Measurements from ENCODE around the gene AGBL4. TPM values are rescaled to one million over a fixed set of nuclear protein-coding genes. Genes with fewer than 3 reads are reported as not detected.

Gene AGBL4
- polyA plus RNA-seq, 1 donor (not counting 4 experiments of a cell fraction or from before 2014, with no cell fraction given), result not detected

DNA sequence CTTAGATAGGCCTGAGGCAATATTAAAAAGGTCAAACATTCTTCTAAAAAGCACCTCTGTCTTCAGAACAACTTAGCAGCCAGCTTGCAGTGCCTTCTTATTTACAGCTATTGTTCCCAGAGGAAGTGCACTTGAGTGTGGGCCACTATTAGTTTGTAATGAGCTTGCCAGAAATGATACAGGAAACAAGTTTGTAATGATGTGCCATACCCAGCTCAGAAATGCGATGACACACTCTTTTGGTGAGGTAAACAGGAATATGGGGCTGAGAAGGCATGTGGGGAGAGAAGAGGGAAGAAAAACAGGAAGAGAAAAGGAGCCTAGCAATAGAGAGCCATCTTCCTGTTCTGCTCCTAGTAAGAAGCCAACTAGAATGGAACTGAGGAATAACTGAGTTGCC lies 295.4 kb downstream of the AGBL4 start:
- H3K36me3 ChIP-seq (ENCODE audit: control insufficient read depth in 2 of 2, extremely low read depth in 1 of 2, insufficient read depth in 2 of 2, low read length in 2 of 2), result no peaks in the 10 kb centered on the region
- no peaks in the 10 kb centered on the region for H3K27me3 ChIP-seq (ENCODE audit: control insufficient read depth, extremely low read depth, insufficient read depth, low read length)
- no peak overlapping the region for H3K4me3 ChIP-seq (ENCODE audit: control insufficient read depth in 2 of 3, extremely low read depth in 1 of 3, insufficient read depth in 2 of 3, low read depth in 1 of 3, low read length in 3 of 3)
- no peaks in the 10 kb centered on the region for H4K20me1 ChIP-seq (ENCODE audit: control insufficient read depth, extremely low read depth, insufficient read depth, low read length)
- no peaks in the 10 kb centered on the region for H3K79me2 ChIP-seq (ENCODE audit: control insufficient read depth, insufficient read depth, low read length)
- no peak overlapping the region for H3K4me2 ChIP-seq (ENCODE audit: control insufficient read depth, extremely low read depth, insufficient read depth, low read depth, low read length)
- no peak overlapping the region for H3K9ac ChIP-seq (ENCODE audit: control insufficient read depth, extremely low read depth, insufficient read depth, low read length)
- DNase-seq (ENCODE audit: low read depth, low spot score) (no peak), FAIRE-seq (no peak)
- H3K27ac ChIP-seq (ENCODE audit: control insufficient read depth, insufficient read depth, low read length), result no peak overlapping the region
- H3K4me1 ChIP-seq (ENCODE audit: control insufficient read depth, extremely low read depth, insufficient read depth, low read length), result no peaks in the 10 kb centered on the region
- H3K9me1 ChIP-seq (ENCODE audit: control insufficient read depth, extremely low read depth, insufficient read depth, low read length), result no peaks in the 10 kb centered on the region
- H2AFZ ChIP-seq (ENCODE audit: control insufficient read depth, low read length), result no peak overlapping the region
- no peaks in the 10 kb centered on the region for H3K9me3 ChIP-seq (ENCODE audit: control insufficient read depth, low read depth, low read length)
- TF ChIP-seq, protein P1, sequence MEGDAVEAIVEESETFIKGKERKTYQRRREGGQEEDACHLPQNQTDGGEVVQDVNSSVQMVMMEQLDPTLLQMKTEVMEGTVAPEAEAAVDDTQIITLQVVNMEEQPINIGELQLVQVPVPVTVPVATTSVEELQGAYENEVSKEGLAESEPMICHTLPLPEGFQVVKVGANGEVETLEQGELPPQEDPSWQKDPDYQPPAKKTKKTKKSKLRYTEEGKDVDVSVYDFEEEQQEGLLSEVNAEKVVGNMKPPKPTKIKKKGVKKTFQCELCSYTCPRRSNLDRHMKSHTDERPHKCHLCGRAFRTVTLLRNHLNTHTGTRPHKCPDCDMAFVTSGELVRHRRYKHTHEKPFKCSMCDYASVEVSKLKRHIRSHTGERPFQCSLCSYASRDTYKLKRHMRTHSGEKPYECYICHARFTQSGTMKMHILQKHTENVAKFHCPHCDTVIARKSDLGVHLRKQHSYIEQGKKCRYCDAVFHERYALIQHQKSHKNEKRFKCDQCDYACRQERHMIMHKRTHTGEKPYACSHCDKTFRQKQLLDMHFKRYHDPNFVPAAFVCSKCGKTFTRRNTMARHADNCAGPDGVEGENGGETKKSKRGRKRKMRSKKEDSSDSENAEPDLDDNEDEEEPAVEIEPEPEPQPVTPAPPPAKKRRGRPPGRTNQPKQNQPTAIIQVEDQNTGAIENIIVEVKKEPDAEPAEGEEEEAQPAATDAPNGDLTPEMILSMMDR (optimal IDR thresholded peaks at IDR 0.05 in 1 of 3, IDR thresholded peaks at IDR 0.05 in 1 of 3, conservative IDR thresholded peaks at IDR 0.05 in 1 of 3; ENCODE audit: extremely low read depth in 1 of 3, insufficient read depth in 2 of 3, low read length in 3 of 3), result no peak
- TF ChIP-seq EZH2 (IDR thresholded peaks at IDR 0.05; ENCODE audit: low read length), result no peak
- dilution Hi-C loops (cut with MboI; ENCODE audit: extremely low pct_ligation_motif_present, low sequenced_read_pairs), result no loop called here

- Histone ChIP-seq H3K9ac (ENCODE audit: control insufficient read depth, extremely low read depth, insufficient read depth, low read length) (no peak overlapping the region), H3K9me3 (ENCODE audit: control insufficient read depth, low read depth, low read length) (no peaks in the 10 kb centered on the region), H3K4me3 (ENCODE audit: control insufficient read depth in 2 of 3, extremely low read depth in 1 of 3, insufficient read depth in 2 of 3, low read depth in 1 of 3, low read length in 3 of 3) (no peak overlapping the region), H4K20me1 (ENCODE audit: control insufficient read depth, extremely low read depth, insufficient read depth, low read length) (no peaks in the 10 kb centered on the region), H2AFZ (ENCODE audit: control insufficient read depth, low read length) (no peak overlapping the region), H3K79me2 (ENCODE audit: control insufficient read depth, insufficient read depth, low read length) (no peaks in the 10 kb centered on the region), H3K4me2 (ENCODE audit: control insufficient read depth, extremely low read depth, insufficient read depth, low read depth, low read length) (no peak overlapping the region), H3K27ac (ENCODE audit: control insufficient read depth, insufficient read depth, low read length) (no peak overlapping the region), H3K9me1 (ENCODE audit: control insufficient read depth, extremely low read depth, insufficient read depth, low read length) (no peaks in the 10 kb centered on the region), H3K27me3 (ENCODE audit: control insufficient read depth, extremely low read depth, insufficient read depth, low read length) (no peaks in the 10 kb centered on the region), H3K4me1 (ENCODE audit: control insufficient read depth, extremely low read depth, insufficient read depth, low read length) (no peaks in the 10 kb centered on the region), H3K36me3 (ENCODE audit: control insufficient read depth in 2 of 2, extremely low read depth in 1 of 2, insufficient read depth in 2 of 2, low read length in 2 of 2) (no peaks in the 10 kb centered on the region)
- dilution Hi-C loops (cut with MboI; ENCODE audit: extremely low pct_ligation_motif_present, low sequenced_read_pairs), result no loop called here
- TF ChIP-seq, protein P1 (optimal IDR thresholded peaks at IDR 0.05 in 1 of 3, IDR thresholded peaks at IDR 0.05 in 1 of 3, conservative IDR thresholded peaks at IDR 0.05 in 1 of 3; ENCODE audit: extremely low read depth in 1 of 3, insufficient read depth in 2 of 3, low read length in 3 of 3), result no peak
- no peak for TF ChIP-seq EZH2 (IDR thresholded peaks at IDR 0.05; ENCODE audit: low read length)
- no peak for DNase-seq (ENCODE audit: low read depth, low spot score)
- no peak for FAIRE-seq
These were observed 300.1 kb downstream of the AGBL4 start for GRCh38 chr1:49723662-49724061.

All from keratinocyte (primary cell).